OCI-LY1 (cell line): ENCODE measurements around the gene FGR.

ENCODE experiments used
- H2AFZ ChIP-seq: fragments of 200-600 bp; sonication (generic), shearing (Covaris generic); 2 replicates; pipeline ENCODE4 v1.6.0; 2014; ENCODE audit warnings: antibody characterized with exemption, mild to moderate bottlenecking, low read length
- H3F3A ChIP-seq: fragments of 200-600 bp; sonication (generic), shearing (Covaris generic); 2 replicates; pipeline ENCODE4 v1.6.0; 2014; ENCODE audit warnings: mild to moderate bottlenecking, antibody characterized with exemption, low read length, moderate library complexity; ENCODE audit not compliant: insufficient read depth
- H3K27ac ChIP-seq: fragments of 200-600 bp; sonication (generic); 2 replicates; pipeline ENCODE4 v1.5.1; 2014; ENCODE audit warnings: low read length, mixed run types, mild to moderate bottlenecking, low read depth; ENCODE audit not compliant: poor library complexity, severe bottlenecking
- H3K27me3 ChIP-seq: fragments of 200-600 bp; sonication (generic); 2 replicates; pipeline ENCODE4 v1.6.0; 2014; ENCODE audit warnings: antibody characterized with exemption, mild to moderate bottlenecking, low read length, moderate library complexity; ENCODE audit not compliant: insufficient read depth
- H3K36me3 ChIP-seq: fragments of 200-600 bp; sonication (generic); 2 replicates; pipeline ENCODE4 v1.6.1; 2014; ENCODE audit warnings: mild to moderate bottlenecking, antibody characterized with exemption, low read length, moderate library complexity, mixed read lengths; ENCODE audit not compliant: insufficient read depth
- H3K4me1 ChIP-seq: fragments of 200-600 bp; sonication (generic); 2 replicates; pipeline ENCODE4 v1.5.1; 2014; ENCODE audit warnings: mild to moderate bottlenecking, low read length, moderate library complexity; ENCODE audit not compliant: insufficient read depth, severe bottlenecking
- H3K4me2 ChIP-seq: fragments of 200-600 bp; sonication (generic), shearing (Covaris generic); 2 replicates; pipeline ENCODE4 v1.6.1; 2014; ENCODE audit warnings: low read length
- H3K4me3 ChIP-seq: fragments of 200-600 bp; sonication (generic); 2 replicates; pipeline ENCODE4 v1.5.1; 2014; ENCODE audit warnings: low read length, low read depth, mild to moderate bottlenecking, mixed read lengths; ENCODE audit not compliant: poor library complexity, severe bottlenecking
- H3K79me2 ChIP-seq: fragments of 200-600 bp; shearing (Covaris generic); 2 replicates; pipeline ENCODE4 v1.6.1; 2016; ENCODE audit warnings: mixed run types, low read length, mixed read lengths; ENCODE audit not compliant: insufficient read depth
- H3K9ac ChIP-seq: fragments of 200-600 bp; sonication (generic), shearing (Covaris generic); 2 replicates; pipeline ENCODE4 v1.6.1; 2014; ENCODE audit warnings: mild to moderate bottlenecking, low read length, mixed read lengths
- H3K9me2 ChIP-seq: fragments of 200-600 bp; sonication (generic), shearing (Covaris generic); 2 replicates; pipeline ENCODE4 v1.6.1; 2014; ENCODE audit warnings: low read depth, mild to moderate bottlenecking, low read length, mixed read lengths
- H3K9me3 ChIP-seq: fragments of 200-600 bp; shearing (Covaris generic); 2 replicates; pipeline ENCODE4 v1.6.1; 2014; ENCODE audit warnings: low read length, mixed read lengths
- H4K20me1 ChIP-seq: fragments of 200-600 bp; sonication (generic), shearing (Covaris generic); 2 replicates; pipeline ENCODE4 v1.6.0; 2016; ENCODE audit warnings: mild to moderate bottlenecking, low read length; ENCODE audit not compliant: insufficient read depth
- CTCF ChIP-seq: fragments of 200-600 bp; sonication (generic), shearing (Covaris generic); IDR thresholded peaks from 2 replicates; pipeline ENCODE4 v1.5.1; 2017; ENCODE audit warnings: mild to moderate bottlenecking, antibody characterized with exemption, low read length, moderate library complexity, mixed read lengths
- EZH2 ChIP-seq: fragments of 200-600 bp; sonication (generic), shearing (Covaris generic); IDR thresholded peaks from 2 replicates; pipeline ENCODE4 v1.8.0; 2017; ENCODE audit warnings: borderline replicate concordance, mixed run types, mild to moderate bottlenecking, antibody characterized with exemption, low read length, moderate library complexity, mixed read lengths

Gene FGR

DNA sequence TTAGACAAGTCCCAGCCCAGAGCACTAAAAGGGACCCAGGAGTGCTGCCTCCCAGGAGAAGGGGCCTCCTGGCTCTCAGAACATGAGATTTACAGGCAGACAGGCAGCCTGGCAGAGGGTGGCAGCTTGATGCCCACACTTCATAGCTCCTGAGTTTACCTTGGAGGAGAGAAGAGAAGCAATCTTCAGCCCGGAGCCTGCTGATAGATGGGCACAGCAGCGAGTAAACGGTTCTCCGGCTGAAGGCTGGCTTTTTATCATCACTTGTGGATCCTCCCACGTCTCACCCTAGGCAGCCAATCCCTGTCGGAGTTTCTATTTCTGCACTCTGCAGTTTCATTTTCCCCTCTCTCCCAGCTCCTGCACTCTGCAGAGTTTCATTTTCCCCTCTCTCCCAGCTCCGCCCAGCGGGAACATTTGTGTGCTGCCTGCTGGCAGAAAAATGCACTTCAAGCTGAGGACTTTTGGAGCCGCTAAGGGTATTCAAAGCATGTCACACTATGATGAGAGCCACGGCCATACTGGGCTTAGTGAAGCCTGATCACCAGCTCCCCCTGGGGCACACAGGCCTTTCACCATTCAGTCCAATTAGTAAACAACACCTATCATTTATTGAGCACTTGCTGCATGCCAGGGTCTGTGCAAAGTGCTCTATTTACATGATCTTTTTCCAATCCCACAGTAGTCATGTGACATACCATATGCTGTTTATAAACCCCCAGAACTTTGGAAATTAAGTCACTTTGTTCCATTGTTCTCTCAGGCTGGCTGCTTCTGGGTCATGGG lies 37.2 kb upstream of the FGR start, which contains the start of gene IFI6:
Gene IFI6 (minus strand): TSS at position 229 of the 786 bp plus-strand sequence. CDS start 2,878 bp downstream, outside the sequence.
- Histone ChIP-seq H3K9ac (peak within 1 kb of the TSS; percentile 44; the same call in 1 of the 2 replicates), H3K4me1 (peaks cover 21% of the 10 kb centered on the region), H3K4me3 (peak within 1 kb of the TSS; percentile 58), H3K9me3 (no peaks in the 10 kb centered on the region), H4K20me1 (no peaks in the 10 kb centered on the region), H3K36me3 (no peaks in the 10 kb centered on the region), H3K27me3 (no peaks in the 10 kb centered on the region), H3K4me2 (peak within 1 kb of the TSS; percentile 81), H2AFZ (peak within 1 kb of the TSS; percentile 79), H3K27ac (no peak within 1 kb of the TSS), H3F3A (no peaks in the 10 kb centered on the region), H3K79me2 (no peaks in the 10 kb centered on the region), H3K9me2 (no peaks in the 10 kb centered on the region)
- TF ChIP-seq CTCF (peak; percentile 52; the same call in 1 of the 2 replicates), EZH2 (no peak)

- no peak overlapping the region for H2AFZ ChIP-seq
- H3K36me3 ChIP-seq, result no peaks in the 10 kb centered on the region
- no peak overlapping the region for H3K27ac ChIP-seq
- no peak overlapping the region for H3K9ac ChIP-seq
- peaks cover 21% of the 10 kb centered on the region for H3K4me1 ChIP-seq
- H3K4me2 ChIP-seq, result peak overlapping the region; percentile 99
- H3K79me2 ChIP-seq, result no peaks in the 10 kb centered on the region
- no peaks in the 10 kb centered on the region for H3K27me3 ChIP-seq
- H3K4me3 ChIP-seq, result no peak overlapping the region
- no peaks in the 10 kb centered on the region for H4K20me1 ChIP-seq
- no peaks in the 10 kb centered on the region for H3F3A ChIP-seq
- no peaks in the 10 kb centered on the region for H3K9me2 ChIP-seq
- no peaks in the 10 kb centered on the region for H3K9me3 ChIP-seq
- TF ChIP-seq EZH2 (no peak), CTCF (no peak)
These were observed 34.9 kb upstream of the FGR start for GRCh38 chr1:27669876-27670275.

DNA sequence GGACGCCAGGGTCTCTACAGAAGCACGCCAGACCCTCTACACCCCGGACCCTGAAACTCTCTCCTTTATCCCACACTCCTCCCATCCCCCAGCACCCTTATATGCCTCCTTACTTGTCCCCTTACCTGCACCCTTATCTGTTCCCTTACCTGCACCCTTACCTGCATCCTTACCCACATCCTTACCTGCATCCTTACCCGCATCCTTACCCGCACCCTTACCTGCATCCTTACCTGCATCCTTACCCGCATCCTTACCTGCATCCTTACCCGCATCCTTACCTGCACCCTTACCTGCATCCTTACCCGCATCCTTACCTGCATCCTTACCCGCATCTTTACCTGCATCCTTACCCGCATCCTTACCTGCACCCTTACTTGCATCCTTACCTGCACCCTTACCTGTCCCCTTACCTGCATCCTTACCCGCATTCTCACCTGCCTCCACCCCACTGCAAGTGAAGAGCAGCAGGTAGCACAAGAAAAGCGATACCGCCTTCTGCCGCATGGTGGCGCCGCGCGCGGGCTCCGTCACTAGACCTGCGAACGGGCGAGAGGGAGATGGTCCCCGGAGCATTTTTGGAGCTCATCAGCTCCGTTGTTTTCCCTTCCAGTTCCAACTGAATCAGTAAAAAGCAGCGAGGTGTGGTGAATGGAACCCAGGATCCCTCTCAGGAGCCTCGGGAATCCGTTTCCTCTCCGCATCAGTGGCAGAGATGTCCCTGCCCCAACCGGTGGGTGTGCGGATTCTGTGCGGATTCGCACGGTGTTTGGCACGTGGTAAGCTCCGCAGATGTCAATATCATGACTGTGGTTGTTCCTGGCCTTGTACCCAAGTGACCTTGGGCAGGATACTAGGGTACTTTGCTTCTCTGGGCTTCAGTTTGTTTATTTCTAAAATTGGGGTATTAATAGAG lies 34.1 kb upstream of the FGR start:
- TF ChIP-seq EZH2 (no peak), CTCF (peak; percentile 77)
- Histone ChIP-seq H3F3A (no peaks in the 10 kb centered on the region), H2AFZ (peak overlapping the region; percentile 96), H3K4me1 (peaks cover 21% of the 10 kb centered on the region), H3K4me2 (peak overlapping the region; percentile 99), H3K9me2 (no peaks in the 10 kb centered on the region), H3K9me3 (no peaks in the 10 kb centered on the region), H3K79me2 (no peaks in the 10 kb centered on the region), H3K27ac (no peak overlapping the region), H3K4me3 (peak overlapping the region; percentile 60), H4K20me1 (no peaks in the 10 kb centered on the region), H3K36me3 (no peaks in the 10 kb centered on the region), H3K27me3 (no peaks in the 10 kb centered on the region), H3K9ac (peak overlapping the region; percentile 50; the same call in 1 of the 2 replicates)
